NCI-H226 (cell line): Measurements from ENCODE around the gene PSMC4.
"Not testable (repeated sequence)": the region's sequence is repeated elsewhere in the genome, so short reads cannot be mapped to it uniquely, and the experiment has no call there.

Source experiments
- DNase-seq: peaks from one replicate; pipeline ENCODE4 v3.0.0-alpha.2; 2015

Gene PSMC4

DNA sequence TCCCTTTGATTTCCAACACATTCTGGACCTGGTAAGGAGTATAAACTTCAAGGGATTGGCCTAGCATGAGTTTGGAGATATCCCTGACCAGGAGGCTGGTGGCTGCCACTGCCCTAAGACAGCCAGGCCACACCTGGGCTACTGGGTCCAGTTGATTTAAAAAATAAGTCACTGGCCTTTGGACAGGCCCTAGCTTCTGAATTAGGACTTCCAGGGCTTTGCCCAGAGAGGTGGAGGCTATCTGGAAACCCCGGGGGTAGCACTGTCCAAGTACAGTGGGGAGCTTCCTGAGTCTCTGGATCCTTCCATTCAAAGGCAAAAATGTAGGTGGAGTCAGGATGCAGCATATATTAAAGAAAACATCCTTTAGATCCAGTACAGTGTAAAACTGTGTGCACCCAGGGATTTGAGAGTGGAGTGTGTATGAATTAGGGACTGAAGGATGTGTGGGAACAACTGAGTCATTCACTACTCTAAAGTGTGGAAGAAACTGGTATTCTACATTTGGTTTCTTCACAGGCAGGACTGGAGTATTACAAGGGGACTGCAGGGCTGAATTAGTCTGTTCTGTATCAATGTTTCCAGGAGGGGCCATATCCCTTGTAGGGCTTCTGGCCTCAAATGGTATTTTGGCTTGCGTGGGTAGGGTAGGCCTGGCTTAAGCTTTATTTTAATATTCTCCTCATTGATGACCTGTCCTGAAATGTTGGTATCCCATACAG lies 21.8 kb upstream of the PSMC4 start:
- no peak for DNase-seq

DNA sequence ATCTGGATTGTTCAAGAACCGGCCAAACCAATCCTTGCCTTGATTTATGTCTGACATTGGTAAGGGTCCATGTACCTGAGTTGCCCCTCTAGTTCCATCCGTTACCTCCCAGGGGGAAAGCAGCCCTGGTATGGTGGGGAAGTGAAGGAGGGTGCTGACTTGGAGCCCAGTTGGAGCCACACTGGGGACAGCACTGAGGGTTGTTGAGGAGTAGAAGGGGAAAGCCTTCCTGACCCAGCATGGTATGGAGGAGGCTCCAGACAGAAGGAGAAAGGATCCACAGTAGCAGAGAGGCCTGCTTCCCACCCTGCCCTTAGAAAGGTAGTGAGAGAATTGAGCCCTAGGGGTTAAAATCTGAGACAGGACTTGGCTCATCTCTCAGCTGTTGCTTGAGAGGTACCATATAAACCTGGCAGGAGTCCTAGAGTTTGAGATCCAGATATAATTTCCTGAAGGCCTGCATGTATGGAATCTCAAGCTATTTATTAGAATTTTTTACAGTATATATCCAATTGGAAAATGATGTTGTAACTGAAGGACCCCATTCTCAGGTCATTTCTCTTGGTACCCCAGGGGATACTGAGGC lies 19.8 kb upstream of the PSMC4 start:
- no peak for DNase-seq

DNA sequence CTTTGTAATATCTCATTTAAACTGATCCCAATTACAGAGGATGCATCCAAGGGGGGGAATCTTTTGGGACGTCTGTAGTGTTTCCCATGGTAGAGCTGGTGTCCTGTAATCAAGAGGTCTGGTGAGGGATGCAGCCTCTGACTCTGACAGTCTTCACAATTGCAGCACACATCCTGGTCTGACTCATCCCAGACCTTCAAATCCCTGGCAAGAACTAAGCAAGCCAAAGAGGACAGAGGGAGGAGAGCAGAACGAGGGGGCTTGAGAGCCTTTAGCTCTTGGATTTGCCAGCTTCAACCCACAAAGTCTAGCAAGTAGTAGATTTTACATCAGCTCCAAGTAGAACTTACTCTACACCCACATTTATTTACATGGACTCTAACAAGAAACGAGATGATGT lies 19.3 kb upstream of the PSMC4 start:
- peak; percentile 54 for DNase-seq

DNA sequence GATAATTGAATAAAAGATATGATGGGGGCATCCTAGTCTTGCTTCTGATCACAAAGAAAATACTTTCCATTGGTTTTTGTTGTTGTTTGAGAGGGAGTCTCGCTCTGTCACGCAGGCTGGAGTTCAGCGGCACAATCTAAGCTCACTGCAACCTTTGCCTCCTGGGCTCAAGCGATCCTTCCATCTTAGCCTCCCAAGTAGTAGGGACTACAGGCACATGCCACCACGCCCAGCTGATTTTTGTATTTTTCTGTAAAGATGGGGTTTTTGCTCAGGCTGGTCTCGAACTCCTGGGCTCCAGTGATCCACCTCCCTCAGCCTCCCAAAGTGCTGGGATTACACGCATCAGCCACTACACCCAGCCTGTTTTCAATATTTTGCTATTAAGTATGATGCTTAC lies 17.1 kb upstream of the PSMC4 start:
- DNase-seq = no peak

DNA sequence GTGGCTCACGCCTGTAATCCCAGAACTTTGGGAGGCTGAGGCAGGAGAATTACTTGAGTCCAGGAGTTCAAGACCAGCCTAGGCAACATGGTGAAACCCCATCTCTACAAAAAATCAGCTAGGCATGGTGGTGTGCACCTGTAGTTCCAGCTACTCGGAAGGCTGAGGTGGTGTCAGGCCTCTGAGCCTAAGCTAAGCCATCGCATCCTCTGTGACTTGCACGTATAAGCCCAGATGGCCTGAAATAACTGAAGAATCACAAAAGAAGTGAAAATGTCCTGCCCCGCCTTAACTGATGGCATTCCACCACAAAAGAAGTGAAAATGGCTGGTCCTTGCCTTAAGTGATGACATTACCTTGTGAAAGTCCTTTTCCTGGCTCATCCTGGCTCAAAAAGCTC lies 13.1 kb upstream of the PSMC4 start:
- not testable (repeated sequence) for DNase-seq

DNA sequence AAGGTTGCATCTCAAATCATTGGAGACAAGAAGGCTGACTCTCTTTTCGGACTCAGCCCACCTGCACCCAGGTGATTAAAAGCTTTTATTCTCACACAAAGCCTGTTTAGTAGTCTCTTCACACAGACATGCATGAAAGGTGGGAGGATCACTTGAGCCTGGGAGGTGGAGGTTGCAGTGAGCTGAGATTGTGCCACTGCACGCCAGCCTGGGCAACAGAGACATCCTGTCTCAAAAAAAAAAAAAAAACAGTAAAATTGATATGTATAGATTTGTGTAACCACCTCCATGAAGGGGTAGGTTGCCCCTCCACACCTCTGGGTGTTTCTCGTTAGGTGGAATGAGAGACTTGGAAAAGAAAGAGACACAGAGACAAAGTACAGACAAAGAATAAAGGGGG lies 12.0 kb upstream of the PSMC4 start:
- DNase-seq = not testable (repeated sequence)

DNA sequence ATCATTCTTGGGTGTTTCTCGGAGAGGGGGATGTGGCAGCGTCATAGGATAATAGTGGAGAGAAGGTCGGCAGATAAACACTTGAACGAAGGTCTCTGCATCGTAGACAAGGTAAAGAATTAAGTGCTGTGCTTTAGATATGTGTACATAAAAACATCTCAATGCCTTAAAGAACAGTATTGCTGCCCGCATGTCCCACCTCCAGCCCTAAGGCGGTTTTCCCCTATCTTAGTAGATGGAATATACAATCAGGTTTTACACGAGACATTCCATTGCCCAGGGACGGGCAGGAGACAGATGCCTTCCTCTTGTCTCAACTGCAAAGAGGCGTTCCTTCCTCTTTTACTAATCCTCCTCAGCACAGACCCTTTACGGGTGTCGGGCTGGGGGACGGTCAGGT lies 11.6 kb upstream of the PSMC4 start:
- DNase-seq = not testable (repeated sequence)

DNA sequence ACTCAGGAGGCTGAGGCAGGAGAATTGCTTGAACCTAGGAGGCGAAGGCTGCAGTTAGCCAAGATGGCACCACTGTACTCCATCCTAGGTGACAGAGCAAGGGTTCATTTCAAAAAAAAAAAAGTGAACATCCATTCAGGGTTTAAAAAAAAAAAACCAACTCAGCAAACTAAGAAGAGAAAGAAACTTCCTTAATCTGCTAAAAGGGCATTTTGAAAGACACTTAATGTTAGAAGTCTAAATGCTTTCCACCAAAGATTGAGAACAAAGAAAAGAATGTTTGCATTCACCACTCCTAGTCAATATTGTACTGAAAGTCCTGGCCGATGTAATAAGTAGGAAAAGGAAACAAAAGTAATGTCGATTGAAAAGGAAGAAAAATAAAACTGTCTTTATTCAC lies 7.1 kb upstream of the PSMC4 start:
- DNase-seq = no peak

DNA sequence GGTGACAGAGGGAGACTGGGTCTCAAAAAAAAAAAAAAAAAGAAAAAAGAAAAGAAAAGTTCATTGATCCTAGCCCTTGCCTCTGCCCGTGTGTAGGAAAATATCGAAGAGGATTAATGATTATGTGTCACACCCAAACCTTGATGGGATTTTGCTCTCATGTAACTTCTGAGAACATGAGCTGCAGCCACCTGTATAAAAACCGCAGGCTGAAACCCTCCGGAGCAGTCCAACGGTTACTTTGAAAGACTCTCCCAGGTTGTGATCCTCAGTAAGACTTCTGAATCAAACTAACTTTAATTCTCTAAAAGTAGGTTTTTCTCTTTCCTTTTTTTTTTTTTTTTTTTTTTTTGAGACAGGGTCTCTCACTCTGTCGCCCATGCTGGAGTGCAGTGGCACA lies 4.3 kb upstream of the PSMC4 start:
- DNase-seq = no peak

DNA sequence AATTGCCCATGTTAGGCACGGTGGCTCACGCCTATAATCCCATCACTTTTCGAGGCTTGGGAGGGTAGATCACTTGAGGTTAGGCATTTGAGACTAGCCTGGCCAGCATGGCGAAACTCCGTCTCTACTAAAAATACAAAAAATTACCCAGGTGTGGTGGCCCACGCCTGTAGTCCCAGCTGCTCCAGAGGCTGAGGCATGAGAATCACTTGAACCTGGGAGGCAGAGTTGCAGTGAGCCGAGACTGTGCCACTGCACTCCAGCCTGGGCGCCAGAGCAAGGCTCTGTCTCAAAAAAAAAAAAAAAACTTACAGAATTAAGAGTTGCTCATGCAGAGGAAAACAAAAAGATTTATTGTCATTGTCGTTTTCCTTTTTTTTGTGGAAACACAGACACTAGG lies 3.4 kb upstream of the PSMC4 start:
- no peak for DNase-seq

DNA sequence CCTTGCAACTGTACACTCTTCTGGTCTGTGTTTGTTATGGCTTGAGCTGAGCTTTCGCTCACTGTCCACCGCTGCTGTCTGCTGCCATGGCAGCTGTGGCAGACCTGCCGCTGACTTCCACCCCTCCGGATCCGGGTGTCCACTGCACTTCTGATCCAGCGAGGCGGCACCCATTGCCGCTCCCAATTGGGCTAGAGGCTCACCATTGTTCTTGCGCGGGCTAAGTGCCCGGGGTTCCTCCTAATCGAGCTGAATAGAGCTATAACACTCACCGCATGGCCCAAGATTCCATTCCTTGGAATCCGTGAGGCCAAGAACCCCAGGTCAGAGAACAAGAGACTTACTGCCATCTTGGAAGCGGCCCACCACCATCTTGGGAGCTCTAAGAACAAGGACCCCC lies 2.2 kb upstream of the PSMC4 start:
- no peak for DNase-seq

DNA sequence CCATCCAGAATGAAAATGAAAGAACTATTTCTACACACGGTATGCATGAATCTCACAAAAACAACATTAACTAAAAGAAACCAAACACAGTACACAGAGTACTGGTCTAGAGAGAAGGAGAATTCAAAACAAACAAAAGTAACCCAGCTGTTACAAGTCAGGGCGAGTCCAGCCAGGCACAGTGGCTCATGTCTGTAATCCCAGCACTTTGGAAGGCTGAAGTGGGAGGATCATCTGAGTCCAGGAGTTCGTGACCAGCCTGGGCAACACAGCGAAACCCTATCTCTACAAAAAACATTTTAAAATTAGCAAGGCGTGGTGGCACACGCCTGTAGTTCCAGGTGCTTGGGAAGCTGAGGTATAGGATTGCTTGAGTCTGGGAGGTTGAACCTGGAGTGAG lies 1.7 kb upstream of the PSMC4 start:
- no peak for DNase-seq

DNA sequence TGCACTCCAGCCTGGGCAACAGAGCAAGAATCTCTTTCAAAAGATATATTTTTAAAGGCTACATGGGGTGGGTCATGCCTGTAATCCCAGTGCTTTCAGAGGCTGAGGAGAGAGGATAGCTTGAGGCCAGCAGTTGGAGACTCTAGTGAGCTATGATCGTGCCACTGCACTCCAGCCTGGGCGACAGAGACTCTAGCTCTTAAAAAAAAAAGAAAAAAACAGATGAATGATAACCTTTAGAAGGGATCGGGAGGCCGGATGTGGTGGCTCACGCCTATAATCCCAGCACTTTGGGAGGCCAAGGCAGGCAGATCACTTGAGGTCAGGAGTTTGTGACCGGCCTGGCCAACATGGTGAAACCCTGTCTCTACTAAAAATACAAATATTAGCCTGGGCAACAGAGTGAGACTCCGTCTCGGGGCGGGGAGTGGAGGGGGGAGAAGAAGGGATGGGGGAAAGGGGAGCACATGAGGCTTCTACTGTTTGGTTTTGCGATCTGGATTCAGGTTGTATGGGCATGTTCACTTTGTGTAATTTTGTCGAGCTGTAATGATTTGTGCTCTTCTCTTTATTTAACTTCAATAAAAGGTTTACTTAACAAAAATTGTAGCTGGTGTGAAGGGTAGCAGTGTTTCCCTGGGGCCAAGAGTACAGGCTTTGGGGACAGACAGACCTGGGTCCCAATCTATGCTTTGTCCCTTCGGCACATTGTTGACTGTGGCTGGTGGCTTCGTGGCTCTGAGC lies 1.1 kb upstream of the PSMC4 start:
- no peak for DNase-seq

DNA sequence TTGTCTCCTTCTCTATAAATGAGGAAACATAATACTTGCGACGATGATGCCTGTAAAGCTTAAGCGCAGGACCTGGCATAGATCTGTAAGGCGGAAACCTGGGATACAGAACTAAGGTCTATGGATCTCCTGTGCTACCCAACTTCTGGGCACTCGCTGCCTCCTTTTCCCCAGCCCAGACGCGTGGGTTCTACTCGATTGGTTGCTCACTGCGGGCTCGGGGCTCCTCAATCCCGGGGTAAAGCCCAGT lies 615 bp upstream of the PSMC4 start:
- no peak for DNase-seq

DNA sequence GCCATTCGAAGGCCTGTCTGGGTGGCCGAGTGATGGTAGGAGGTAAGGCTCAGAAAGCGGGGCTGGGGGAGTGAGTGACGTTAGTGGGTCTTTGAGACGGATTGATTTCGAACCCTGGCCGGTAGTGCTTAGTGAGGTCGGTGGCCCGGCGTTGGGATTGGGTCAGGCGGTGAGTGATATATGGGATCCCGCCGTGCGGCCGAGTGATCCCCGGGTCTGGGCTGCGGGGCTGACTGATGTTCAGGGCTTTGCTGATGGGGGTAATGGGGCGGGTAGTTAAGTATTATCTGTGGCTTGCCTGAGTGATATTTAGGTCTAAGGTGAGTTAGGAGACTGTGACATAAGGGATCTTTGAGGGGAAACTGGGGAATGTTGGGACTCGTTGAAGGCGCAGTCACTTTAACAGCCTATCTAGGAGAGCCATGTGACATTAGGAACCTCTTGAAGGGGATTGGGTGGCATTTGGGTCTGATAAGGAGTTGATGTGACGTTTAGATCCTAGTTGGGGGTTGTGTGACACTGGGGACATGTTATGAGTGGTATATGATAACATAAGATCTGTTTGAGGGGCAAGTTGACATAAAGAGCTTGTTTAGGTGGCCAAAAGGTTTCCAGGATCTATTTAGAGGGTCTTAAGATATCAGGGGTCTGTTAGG lies 543 bp downstream of the PSMC4 start:
- DNase-seq = no peak

DNA sequence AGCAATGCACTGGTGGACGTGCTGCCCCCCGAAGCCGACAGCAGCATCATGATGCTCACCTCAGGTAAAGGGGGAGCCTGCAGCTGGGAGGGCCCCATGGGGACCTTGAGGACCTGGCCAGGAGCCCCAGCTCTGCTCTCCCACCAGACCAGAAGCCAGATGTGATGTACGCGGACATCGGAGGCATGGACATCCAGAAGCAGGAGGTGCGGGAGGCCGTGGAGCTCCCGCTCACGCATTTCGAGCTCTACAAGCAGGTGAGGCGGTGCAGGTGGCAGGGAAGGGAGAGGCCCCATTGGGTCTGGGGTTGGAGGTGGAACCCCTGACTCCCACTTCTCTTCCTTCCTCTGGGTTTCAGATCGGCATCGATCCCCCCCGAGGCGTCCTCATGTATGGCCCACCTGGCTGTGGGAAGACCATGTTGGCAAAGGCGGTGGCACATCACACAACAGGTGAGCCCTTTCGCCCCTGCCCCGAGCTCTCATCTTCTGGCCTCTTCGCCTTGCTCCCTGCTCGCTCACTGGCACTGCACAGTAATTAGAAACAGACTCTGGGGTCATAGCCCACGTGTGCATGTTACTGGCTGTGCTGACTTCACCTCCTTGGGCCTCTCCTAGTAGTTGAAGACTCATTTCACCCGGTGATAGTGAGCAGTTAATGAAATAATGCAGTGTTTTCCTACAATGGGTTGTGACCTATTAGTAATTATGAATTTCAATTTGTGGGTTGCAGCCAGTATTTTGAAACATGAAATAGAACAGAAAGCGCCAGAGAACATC lies 3.6 kb downstream of the PSMC4 start:
- DNase-seq = no peak

DNA sequence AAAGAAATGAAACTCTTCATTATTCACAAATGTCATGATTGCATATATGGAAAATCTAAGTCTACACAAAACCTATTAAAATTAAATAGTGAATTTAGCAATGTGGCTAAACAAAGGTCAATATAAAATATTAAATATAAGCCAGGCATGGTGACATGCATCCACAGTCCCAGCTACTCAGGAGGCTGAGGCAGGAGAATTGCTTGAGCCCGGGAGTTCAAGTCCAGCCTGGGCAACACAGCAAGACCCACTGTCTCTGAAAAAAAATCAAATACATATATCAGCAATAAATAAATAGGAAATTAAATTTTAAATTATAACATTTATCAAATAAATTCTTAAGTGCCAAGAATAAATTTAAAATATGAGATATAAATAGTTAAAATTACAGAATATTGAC lies 11.9 kb downstream of the PSMC4 start:
- no peak for DNase-seq

DNA sequence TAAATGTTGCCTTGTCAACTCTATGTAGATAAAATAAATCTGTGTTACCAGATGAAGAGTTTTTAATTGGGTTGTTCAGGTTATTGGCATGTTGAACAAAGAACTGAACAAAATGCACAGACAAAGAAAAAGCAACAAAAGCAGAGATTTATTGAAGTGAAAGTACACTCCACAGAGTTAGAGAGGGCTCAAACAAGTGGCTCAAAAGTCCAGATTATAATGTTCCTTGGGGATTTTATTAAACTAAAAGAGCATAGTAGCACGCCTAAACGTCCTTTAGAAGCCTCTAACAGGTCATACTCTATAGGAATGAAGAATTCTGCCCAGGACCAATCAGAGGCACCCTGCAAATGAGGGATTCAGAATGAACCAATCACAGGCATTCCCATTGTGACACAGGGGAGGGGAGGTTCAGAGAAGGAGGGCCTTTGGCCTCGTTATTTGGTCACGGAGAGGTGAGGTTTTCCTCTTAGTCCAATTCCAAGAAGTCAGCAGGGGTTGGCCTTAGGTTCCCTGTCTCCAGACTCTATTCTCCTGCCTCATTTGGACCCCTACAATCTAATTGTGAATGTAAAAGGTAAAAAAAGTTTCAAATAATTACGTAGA lies 12.8 kb downstream of the PSMC4 start:
- DNase-seq = no peak

DNA sequence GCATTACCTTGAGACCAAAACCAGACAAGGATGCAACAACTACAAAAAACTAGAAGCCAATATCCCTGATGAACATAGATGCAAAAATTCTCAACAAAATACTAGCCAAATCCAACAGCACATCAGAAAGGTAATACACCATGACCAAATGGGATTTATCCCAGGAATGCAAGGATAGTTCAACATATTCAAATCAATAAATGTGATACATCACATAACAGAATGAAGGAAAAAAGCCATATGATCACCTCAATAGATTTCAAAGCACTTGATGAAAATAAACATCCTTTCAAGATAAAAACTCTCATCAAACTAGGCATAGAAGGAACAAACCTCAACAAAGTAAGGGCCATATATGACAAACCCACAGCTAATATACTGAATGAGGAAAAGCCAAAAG lies 15.7 kb downstream of the PSMC4 start:
- DNase-seq = no peak

DNA sequence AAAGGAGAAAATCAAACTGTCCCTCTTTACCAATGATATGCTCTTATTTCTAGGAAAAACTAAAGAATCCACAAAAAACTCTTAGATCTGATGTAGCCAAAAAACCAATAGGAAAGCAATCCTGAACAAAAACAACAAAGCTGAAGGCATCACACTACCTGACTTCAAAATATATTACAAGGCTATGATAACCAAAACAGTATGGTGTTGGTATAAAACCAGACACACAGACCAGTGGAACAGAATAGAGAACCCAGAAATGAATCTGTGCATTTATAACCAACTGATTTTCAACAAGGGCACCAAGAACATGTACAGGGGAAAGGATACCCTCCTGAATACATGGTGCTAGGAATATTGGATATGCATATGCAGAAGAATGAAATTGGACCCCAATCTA lies 16.2 kb downstream of the PSMC4 start:
- DNase-seq = no peak

DNA sequence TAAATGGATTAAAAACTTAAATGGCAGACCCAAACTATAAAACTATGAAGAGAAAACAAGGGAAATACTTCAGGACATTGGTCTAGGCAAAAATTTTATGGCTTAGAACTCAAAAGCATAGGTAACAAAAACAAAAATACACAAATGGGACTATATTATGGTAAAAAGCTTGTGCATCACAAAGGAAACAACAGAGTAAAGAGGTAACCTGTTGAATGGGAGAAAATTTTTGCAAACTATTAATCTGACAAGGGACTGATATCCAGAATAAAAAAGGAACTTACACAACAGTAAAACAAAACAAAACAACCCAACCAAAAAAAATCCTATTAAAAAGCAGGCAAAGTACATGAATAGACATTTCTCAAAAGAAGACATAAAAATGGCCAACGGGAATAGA lies 16.6 kb downstream of the PSMC4 start:
- DNase-seq = no peak

DNA sequence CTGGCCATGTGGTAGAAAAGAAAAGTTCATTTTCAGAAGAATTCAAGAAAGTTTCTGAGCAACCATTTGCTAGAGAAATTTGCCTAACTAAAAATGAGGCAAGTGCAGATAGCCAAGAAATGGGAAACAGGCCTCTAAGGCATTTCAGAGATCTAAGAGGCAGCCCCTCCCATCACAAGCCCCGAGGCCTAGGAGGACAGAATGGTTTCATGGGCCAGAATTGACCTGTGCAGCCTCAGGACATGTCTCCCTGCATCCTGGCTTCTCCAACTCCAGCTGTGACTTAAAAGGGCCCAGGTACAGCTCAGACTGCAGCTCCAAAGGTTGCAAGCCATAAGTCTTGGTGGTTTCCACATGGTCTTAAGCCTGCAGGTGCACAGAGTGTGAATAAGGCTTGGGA lies 22.6 kb downstream of the PSMC4 start:
- no peak for DNase-seq

DNA sequence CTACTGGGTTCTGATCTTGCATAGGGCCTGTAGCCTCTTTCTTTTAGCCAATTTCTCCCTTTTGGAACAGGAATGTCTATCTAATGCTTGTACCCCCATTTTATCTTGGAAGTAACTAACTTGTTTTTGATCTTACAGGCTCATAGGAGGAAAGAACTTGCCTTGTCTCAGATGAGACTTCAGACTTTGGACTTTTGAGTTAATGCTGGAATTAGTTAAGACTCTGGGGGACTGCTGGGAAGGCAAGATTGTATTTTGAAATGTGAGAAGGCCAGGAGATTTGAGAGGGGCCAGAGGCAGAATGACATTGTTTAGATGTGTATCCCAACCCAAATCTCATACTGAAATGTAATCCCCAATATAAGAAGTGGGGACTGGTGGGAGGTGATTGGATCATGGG lies 23.4 kb downstream of the PSMC4 start:
- DNase-seq = no peak
